Globus pallidus (tissue), 1 donor: Measurements from ENCODE around the gene IKZF1.

Experiments used
- DNase-seq: peaks from one replicate; pipeline ENCODE4 v3.0.0-alpha.2; 2015; ENCODE audit warnings: low spot score

The IKZF1 gene

DNA sequence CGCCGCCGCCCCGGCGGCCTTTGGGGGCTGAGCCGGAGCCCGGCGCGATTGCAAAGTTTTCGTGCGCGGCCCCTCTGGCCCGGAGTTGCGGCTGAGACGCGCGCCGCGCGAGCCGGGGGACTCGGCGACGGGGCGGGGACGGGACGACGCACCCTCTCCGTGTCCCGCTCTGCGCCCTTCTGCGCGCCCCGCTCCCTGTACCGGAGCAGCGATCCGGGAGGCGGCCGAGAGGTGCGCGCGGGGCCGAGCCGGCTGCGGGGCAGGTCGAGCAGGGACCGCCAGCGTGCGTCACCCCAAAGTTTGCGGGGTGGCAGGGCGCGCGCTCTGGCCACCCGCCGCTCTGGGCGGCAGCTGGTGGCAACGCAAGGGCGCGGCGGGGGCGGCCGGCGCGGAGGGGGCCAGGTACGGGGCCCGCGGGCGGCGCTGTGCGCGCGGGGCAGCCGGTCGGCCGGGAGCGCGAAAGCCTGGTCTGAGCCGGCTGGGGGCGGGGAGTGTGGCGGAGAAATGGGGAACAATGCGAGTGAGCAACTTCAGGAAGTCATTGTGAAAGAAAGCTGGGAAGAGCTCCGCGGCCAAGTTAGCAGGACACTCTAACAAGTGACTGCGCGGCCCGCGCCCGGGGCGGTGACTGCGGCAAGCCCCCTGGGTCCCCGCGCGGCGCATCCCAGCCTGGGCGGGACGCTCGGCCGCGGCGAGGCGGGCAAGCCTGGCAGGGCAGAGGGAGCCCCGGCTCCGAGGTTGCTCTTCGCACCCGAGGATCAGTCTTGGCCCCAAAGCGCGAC, at the start of gene IKZF1:
IKZF1 (plus strand) TSS at position 588 of the 782 bp plus-strand sequence. CDS start 14,346 bp downstream, outside the sequence.
- DNase-seq, result no peak

- DNase-seq, result no peak
These were observed 42.9 kb upstream of the IKZF1 start for GRCh38 chr7:50261593-50261992.

GRCh38 chr7:50262446-50262845, 42.1 kb upstream of the IKZF1 start:
- DNase-seq, result no peak

DNA sequence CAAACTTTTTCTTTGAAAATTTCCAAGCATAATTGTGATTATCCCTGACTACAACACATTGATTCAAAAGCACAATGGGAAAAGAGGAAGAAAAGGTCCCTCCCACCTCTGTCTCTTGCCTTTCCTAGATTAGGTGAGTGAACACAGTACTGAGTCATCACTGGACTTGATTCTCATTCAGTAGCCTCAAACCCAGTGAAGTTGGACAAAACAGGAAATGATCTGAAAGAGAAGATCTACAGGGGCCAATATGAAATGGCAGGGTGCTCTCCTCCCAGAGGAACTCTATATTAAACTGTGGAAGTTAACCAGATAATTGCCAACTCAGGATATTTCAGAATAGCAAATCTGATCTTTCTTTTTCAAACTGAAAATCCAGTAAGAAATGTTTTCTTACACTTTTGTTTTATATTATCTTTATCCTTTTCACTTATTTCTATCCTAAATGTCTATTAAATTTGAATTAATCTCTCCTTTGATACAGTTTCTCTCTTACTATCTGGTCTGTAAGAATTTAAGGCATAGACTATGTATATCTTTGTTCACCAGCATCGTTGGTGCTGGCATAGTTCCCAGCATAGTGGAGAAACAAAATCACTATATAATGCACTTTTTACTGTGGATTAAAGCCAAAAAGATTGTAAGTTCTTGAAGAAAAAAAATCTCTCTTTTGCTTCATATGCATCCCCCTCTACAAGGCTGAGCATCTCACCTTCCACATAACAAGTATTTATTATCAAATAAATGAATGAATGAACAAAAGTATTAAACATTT, 41.4 kb upstream of the IKZF1 start:
- DNase-seq, result no peak

- DNase-seq, result no peak
These were observed 39.6 kb upstream of the IKZF1 start for GRCh38 chr7:50264908-50265307.

DNA sequence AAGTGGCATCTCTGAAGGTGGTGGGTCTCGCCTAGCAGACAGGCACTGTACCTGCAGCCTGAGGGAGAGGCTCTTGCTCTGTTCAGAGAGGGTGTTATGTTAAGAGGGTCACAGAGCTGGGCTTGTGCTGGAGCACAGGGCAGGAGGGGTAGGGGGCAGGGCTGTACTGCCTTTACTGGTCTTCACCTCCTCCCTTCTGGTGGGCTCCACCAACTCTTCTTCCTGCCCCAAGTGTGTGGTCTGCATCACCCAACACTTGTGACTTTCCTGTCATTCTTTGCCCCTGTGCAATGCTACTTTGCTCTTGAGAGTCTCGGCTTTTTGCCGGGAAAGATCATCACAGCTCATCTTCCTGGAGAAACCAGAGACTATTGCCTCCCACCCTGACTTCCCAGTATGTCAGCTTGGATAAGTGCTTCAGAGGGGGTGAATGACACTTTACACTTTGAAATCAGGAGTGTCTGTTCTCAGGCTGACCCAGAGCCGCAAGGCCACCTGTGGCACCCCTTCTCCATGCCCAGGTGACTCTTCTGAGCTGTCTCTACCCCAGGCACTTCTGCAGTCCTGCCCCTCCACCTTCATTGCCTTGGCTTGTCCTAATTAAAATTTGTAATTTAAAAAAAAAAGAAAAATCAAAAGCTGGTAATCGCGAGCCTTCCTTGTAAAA, 38.4 kb upstream of the IKZF1 start:
- DNase-seq, result no peak

DNA sequence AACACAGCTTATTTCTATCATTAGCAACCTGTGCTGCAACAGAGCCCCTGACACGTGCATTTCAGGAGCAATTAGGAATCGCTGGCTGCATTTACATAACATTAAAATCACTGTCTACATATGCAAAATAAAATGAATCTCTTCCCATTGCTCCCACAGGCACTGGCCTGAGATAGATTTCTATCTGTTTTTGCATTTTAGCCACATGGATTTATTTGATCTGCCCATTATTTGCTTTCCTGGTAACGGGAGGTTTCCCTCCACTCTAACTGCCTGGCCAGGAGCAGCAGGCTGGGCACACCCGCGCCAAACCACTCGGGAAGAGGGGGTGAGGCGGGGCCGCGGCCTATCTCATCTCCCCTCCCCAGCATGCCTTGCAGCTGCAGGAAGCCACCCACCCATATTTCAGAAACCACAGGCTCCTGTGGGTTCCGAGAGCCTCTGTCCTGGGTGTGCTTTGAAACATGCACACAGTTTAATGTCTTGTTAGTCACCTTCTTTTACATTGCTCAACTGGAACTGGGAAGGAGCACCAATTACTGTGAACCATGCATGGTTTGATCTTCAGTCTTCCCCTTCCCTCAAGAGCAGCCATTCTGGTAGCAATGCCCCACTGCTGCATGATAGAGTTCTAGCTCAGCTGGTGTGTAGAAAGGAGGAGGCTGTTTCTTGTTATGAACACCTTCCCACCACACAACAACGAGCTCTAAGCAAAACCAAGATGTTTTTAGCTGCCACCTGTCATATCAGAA, 37.7 kb upstream of the IKZF1 start:
- no peak for DNase-seq

DNA sequence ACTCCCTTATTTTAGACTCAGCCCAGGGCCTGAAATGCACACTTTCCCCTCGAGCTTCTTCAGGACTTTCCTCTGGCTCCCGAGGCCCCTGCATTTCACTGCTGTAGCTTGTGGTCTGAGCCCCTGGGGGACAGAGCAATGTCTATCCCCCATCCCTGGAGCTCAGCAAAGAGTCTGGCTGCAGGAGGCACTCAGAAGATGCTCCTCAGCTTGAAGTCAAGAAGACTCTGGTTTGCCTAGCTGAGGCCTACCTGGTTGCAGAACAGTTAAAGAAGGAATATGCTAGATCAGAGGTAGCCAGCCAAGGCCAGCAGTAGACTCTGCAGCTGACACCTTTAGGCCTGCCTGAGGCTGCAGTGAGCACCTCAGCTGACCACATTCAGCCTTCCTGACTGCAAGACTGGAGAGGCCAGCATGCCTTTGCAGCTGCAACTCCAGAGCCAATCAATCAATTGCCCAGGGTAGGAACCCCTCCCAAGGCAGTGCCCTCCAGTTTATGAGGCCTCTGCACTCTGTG, 36.9 kb upstream of the IKZF1 start:
- DNase-seq, result no peak

- no peak for DNase-seq
These were observed 36.3 kb upstream of the IKZF1 start for GRCh38 chr7:50268223-50268622.

DNA sequence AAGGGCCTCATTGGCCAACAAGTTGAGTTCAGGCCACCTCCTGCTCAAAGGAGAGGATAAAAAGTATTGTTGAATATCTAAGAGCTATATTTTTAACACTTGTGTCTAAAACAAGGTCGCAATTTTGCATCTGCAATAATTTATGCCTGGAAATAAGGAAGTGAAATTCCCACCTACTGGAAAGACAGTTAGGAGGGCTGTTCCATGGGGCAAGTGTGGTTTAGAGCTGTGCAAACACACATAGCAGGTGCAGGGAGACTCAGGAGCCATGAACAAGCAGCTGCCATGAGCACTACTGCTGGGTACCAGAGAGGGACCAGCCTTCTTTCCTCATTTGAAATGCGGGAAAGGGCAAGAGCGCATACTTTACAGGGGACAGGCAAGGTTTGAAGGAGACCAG, 35.5 kb upstream of the IKZF1 start:
- no peak for DNase-seq

GRCh38 chr7:50270531-50271018, 33.9 kb upstream of the IKZF1 start:
- DNase-seq, result no peak

DNA sequence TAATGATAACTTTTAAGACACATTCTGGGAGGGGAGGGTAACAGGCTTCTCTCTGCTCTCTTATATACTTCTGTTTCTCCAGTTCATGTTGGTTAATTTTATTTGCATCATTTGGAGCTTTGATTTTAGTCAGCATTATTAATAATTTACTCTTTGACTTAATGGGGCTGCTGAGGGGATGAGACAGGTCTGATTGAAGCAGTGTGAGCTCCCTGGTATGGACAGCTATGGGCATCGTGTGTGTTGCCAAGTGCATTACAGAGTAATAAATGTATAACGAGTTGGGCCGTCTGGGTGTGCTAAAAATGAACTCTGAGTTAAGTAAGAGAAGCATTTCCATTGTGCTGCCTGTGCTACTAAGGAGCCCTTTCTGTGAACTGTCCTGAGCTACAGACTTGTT, 31.7 kb upstream of the IKZF1 start:
- no peak for DNase-seq

DNA sequence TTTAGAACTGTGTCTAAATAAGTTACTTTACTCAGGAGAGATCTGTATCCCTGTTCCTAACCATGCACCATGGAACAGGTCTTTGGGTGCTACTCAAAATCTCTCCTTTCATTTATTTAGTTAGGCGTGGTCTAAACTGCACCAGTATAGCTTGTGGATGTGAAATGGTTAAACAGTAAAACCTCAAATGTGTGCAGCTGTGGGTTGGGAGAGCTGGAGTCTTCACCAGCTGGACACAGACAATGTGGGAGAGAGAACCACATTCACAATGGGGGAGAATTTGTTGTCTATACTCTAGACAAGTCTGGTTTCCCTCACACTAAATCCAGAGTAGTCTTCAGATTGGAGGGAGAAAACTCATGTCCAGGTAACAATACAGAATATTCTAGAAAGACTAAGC, 31.2 kb upstream of the IKZF1 start:
- no peak for DNase-seq

GRCh38 chr7:50273870-50274269, 30.6 kb upstream of the IKZF1 start:
- no peak for DNase-seq

DNA sequence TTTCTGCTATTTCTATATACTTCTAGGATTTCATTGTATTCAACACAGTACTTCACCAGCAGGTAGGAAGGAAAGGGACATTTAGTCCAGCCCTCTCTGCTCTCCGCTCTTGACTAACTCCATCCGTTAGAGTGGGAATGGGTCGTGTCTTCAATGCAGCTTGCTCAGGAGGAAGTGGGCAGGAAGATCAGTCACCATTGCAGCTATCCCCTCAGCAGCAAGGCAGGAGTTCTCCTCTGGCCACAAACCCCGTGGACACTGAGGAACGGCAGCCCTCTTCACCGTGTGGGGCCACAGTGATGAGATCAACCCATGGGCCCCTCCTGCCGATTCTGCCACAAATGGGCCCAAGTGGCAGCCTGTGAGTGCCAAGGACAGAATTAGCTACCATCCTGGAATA, 30.2 kb upstream of the IKZF1 start:
- no peak for DNase-seq

DNA sequence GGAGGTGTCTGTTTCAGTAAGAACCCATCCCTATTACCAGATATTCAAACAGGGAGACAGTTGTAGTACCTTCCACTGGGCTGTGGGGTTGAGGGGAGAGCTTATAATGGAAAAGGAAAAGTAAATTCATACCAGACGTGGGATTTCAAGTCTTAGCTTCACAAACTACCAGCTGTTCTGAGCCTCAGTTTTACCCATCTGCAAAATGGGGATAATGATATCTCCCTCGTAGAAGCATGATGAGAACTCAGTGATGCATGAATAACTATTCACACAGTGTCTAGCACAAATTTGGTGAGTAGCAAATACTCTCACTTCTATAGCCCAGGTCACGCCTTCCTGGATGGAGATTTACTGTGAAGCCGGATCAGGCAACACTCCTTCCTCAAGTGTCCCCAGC, 29.1 kb upstream of the IKZF1 start:
- no peak for DNase-seq

GRCh38 chr7:50276483-50276882, 28.0 kb upstream of the IKZF1 start:
- no peak for DNase-seq

- no peak for DNase-seq
These were observed 26.4 kb upstream of the IKZF1 start for GRCh38 chr7:50278120-50278519.

DNA sequence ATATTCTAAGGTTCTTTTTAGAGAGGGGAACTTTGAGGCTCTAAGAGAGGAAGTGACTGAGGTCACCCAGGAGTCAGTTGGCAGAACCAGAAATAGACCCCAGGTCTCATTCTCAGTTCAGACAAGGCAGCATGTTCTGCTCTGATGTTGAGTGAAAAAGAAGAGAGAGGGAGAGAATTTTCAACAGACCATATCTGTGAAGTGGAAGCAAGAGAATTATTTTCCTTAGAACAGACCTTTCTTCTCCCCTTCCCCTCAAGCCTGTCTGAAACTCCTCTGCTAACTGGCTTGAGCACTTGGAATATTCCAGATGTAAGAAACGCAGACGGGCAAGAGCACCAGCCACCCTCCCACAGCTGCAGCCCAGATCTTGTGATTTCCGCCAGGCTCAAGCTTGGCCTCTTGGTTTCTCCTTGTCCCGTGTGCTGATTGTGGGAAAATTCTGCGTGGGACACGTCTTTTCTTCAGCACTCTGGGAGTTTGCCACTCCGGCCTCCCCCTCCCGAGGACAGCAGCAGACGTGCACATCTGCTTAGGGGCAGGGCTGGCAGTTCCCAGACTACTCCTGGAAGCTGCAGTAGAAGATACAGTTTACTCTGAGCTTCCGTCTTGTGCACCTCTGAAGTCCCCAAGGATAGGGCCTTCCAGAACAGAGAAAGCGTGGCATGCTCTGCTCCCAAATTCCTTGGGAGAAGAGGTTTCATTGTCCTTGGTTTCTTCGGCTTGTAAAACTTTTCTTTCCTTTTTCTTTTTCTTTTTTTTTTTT, 22.7 kb upstream of the IKZF1 start:
- DNase-seq, result peak; percentile 39

GRCh38 chr7:50282813-50283605, 21.5 kb upstream of the IKZF1 start:
- no peak for DNase-seq
